Endodermal cell (in vitro differentiated cells): ENCODE data around the gene MYH9. TPM values are rescaled to one million over a fixed set of nuclear protein-coding genes. Genes with fewer than 3 reads are reported as not detected.
A peak's percentile ranks its signal among the peaks of the same experiment; 100 is the strongest.

ENCODE experiments used
- DNase-seq: peaks from one replicate; pipeline ENCODE4 v3.0.0-alpha.2; 2017
- H3K27ac ChIP-seq: 2 replicates; pipeline ENCODE4 v1.5.1; 2013; ENCODE audit warnings: mild to moderate bottlenecking, low read depth, low read length, moderate library complexity
- H3K27me3 ChIP-seq: 2 replicates; pipeline ENCODE4 v1.6.1; 2013; ENCODE audit warnings: mild to moderate bottlenecking, low read length, moderate library complexity; ENCODE audit not compliant: insufficient read depth, control insufficient read depth, poor library complexity, severe bottlenecking
- H3K36me3 ChIP-seq: 2 replicates; pipeline ENCODE4 v1.7.0; 2013; ENCODE audit warnings: mild to moderate bottlenecking, low read length, moderate library complexity; ENCODE audit not compliant: control insufficient read depth, insufficient read depth
- H3K4me1 ChIP-seq: one replicate; pipeline ENCODE4 v1.7.0; 2013; ENCODE audit warnings: low read length; ENCODE audit not compliant: control insufficient read depth, insufficient read depth
- H3K4me3 ChIP-seq: 2 replicates; pipeline ENCODE4 v1.5.1; 2013; ENCODE audit warnings: mild to moderate bottlenecking, low read length, moderate library complexity
- H3K9ac ChIP-seq: 2 replicates; pipeline ENCODE4 v1.6.1; 2013; ENCODE audit warnings: mild to moderate bottlenecking, low read length, moderate library complexity; ENCODE audit not compliant: poor library complexity, severe bottlenecking; ENCODE audit errors: extremely low read depth
- H3K9me3 ChIP-seq: 2 replicates; pipeline ENCODE4 v1.6.1; 2013; ENCODE audit warnings: mild to moderate bottlenecking, low read length, moderate library complexity; ENCODE audit not compliant: control insufficient read depth
- H3K27ac Mint-ChIP-seq: 2 replicates; pipeline ENCODE4 v1.8.0; 2020; ENCODE audit warnings: mixed read lengths
- H3K27me3 Mint-ChIP-seq: 2 replicates; pipeline ENCODE4 v1.8.0; 2021; ENCODE audit warnings: mild to moderate bottlenecking, mixed read lengths; ENCODE audit not compliant: insufficient read depth
- H3K36me3 Mint-ChIP-seq: 2 replicates; pipeline ENCODE4 v1.8.0; 2020; ENCODE audit warnings: low read depth, mixed read lengths
- H3K4me1 Mint-ChIP-seq: 2 replicates; pipeline ENCODE4 v1.8.0; 2020; ENCODE audit warnings: mixed read lengths
- H3K4me3 Mint-ChIP-seq: 2 replicates; pipeline ENCODE4 v1.8.0; 2020; ENCODE audit warnings: mild to moderate bottlenecking, moderate library complexity, mixed read lengths
- H3K9me3 Mint-ChIP-seq: 2 replicates; pipeline ENCODE4 v1.8.0; 2020; ENCODE audit warnings: mild to moderate bottlenecking, mixed read lengths
- WGBS, 2 experiments: methylation state at CpG; one replicate each; pipeline versions ENCODE4 v1.1.5 to v1.1.7; 2013; ENCODE audit warnings: missing lambda C conversion rate in 2 of 2, mixed read lengths in 1 of 2; ENCODE audit not compliant: insufficient coverage in 1 of 2, insufficient read length in 1 of 2; 5-methylcytosine and 5-hydroxymethylcytosine counted together
- total RNA-seq, 2 donors: library from RNA; stranded (reverse); fragmentation: NEBNext Ultra II Directional in 1 of 2; extraction: Animal tissue kit (Norgen Biotek cat#: 25700) in 1 of 2; gene quantifications; 2 replicates in 1 of 2; 3 replicates in 1 of 2; pipeline ENCODE4 v1.2.1, GENCODE V29; 2021
- TF ChIP-seq, protein P1 (sequence below): fragments of 200-600 bp; sonication (generic); conservative IDR thresholded peaks from 2 replicates; pipeline ENCODE4 v1.5.0; 2021; ENCODE audit warnings: antibody characterized with exemption, mild to moderate bottlenecking

MYH9 gene
- total RNA-seq, 2 donors from 2014 or later: 270 to 288 TPM

DNA sequence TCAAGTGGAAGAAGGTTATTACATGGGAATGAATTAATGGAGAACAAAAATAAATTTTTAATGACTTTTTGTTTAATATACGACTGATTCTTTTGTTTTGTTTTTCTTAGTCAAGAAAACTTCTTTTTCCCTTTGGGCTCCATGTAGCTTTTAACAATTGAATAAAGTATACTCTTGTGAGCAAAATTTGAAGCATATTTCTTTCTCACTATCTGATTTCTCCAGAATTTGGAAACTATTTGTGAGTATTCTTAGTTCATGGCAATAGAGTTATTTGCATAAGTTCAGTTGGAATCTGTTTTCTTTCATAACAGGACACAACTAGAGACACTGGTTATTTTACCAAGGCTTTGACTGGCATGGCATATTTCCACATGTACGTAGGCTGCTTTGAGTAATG lies 138.6 kb downstream of the MYH9 start:
- WGBS, 2 experiments: 86 to 95% methylated on average over 1 to 2 of the region's 2 CpGs
- no peaks in the 10 kb centered on the region for H3K36me3 ChIP-seq
- TF ChIP-seq, protein P1, sequence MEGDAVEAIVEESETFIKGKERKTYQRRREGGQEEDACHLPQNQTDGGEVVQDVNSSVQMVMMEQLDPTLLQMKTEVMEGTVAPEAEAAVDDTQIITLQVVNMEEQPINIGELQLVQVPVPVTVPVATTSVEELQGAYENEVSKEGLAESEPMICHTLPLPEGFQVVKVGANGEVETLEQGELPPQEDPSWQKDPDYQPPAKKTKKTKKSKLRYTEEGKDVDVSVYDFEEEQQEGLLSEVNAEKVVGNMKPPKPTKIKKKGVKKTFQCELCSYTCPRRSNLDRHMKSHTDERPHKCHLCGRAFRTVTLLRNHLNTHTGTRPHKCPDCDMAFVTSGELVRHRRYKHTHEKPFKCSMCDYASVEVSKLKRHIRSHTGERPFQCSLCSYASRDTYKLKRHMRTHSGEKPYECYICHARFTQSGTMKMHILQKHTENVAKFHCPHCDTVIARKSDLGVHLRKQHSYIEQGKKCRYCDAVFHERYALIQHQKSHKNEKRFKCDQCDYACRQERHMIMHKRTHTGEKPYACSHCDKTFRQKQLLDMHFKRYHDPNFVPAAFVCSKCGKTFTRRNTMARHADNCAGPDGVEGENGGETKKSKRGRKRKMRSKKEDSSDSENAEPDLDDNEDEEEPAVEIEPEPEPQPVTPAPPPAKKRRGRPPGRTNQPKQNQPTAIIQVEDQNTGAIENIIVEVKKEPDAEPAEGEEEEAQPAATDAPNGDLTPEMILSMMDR: no peak
- H3K9ac ChIP-seq: no peak overlapping the region
- Mint-ChIP-seq H3K9me3 (peaks cover 23% of the 10 kb centered on the region), H3K27ac (no peak overlapping the region), H3K27me3 (no peaks in the 10 kb centered on the region), H3K4me3 (no peak overlapping the region), H3K36me3 (no peaks in the 10 kb centered on the region), H3K4me1 (peaks cover 9% of the 10 kb centered on the region)
- H3K27ac ChIP-seq: no peak overlapping the region
- peak overlapping the region; percentile 4 for H3K4me3 ChIP-seq
- H3K27me3 ChIP-seq: no peaks in the 10 kb centered on the region
- peaks cover 23% of the 10 kb centered on the region for H3K9me3 ChIP-seq
- H3K4me1 ChIP-seq: no peaks in the 10 kb centered on the region
- DNase-seq: no peak

DNA sequence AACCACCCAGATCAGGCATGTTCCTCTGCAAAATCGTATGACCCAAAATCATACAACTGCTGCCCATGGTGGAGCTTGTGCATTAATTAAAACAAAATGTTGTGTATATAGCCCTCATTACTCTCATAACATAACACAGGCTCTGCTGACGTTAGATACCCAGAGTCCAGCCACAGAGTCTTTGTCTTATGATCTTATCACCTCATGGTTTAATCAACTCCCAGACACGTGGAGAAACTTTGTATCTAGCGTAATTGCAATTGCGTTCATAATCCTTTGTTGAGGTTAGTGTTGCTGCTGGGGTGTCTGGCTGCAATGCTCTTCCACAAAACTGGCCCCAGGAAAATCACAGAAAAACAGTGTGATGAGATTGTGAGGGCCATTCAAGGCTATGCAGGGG lies 139.8 kb downstream of the MYH9 start:
- Histone ChIP-seq H3K9ac (no peak overlapping the region), H3K27me3 (no peaks in the 10 kb centered on the region), H3K36me3 (no peaks in the 10 kb centered on the region), H3K27ac (no peak overlapping the region), H3K9me3 (peaks cover 23% of the 10 kb centered on the region), H3K4me3 (no peak overlapping the region), H3K4me1 (no peaks in the 10 kb centered on the region)
- H3K4me1 Mint-ChIP-seq: peaks cover 6% of the 10 kb centered on the region
- H3K4me3 Mint-ChIP-seq: no peak overlapping the region
- H3K9me3 Mint-ChIP-seq: peaks cover 23% of the 10 kb centered on the region
- WGBS, 2 experiments: 91 to 100% methylated on average over 4 of the region's 5 CpGs
- H3K36me3 Mint-ChIP-seq: no peaks in the 10 kb centered on the region
- H3K27ac Mint-ChIP-seq: no peak overlapping the region
- H3K27me3 Mint-ChIP-seq: peaks cover 4% of the 10 kb centered on the region
- TF ChIP-seq, protein P1: no peak
- DNase-seq: no peak

DNA sequence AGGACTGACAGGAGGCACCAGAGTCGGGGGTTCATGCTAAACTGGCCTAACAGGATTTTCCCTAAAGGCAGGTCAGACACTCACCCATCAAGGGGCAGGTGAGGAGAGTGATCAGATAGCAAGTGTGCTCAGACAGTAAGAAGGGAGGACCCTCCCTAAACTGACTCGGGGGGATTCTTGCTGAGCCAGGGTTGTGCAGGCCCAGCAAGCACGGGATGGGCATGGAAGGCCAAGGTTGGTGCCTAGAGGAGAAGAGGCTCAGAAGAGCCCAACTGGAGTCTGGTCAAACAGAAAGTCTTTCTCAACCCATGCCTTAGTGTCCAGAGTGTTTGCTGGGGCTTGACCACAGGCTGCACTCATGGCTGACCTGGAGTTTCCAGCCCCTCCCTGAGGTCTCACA lies 141.0 kb downstream of the MYH9 start:
- no peaks in the 10 kb centered on the region for H3K27me3 ChIP-seq
- DNase-seq: peak; percentile 14
- H3K9me3 ChIP-seq: peaks cover 23% of the 10 kb centered on the region
- H3K36me3 Mint-ChIP-seq: no peaks in the 10 kb centered on the region
- H3K4me3 ChIP-seq: no peak overlapping the region
- H3K27ac ChIP-seq: no peak overlapping the region
- no peak overlapping the region for H3K9ac ChIP-seq
- TF ChIP-seq, protein P1: no peak
- no peak overlapping the region for H3K27ac Mint-ChIP-seq
- H3K4me3 Mint-ChIP-seq: no peak overlapping the region
- no peaks in the 10 kb centered on the region for H3K4me1 ChIP-seq
- H3K4me1 Mint-ChIP-seq: peaks cover 5% of the 10 kb centered on the region
- no peaks in the 10 kb centered on the region for H3K36me3 ChIP-seq
- 91% methylated on average over 1 to 3 of the region's 3 CpGs for WGBS, 2 experiments
- peaks cover 23% of the 10 kb centered on the region for H3K9me3 Mint-ChIP-seq
- H3K27me3 Mint-ChIP-seq: peaks cover 6% of the 10 kb centered on the region
